Measurements from ENCODE around the gene CARMIL3.

DNA sequence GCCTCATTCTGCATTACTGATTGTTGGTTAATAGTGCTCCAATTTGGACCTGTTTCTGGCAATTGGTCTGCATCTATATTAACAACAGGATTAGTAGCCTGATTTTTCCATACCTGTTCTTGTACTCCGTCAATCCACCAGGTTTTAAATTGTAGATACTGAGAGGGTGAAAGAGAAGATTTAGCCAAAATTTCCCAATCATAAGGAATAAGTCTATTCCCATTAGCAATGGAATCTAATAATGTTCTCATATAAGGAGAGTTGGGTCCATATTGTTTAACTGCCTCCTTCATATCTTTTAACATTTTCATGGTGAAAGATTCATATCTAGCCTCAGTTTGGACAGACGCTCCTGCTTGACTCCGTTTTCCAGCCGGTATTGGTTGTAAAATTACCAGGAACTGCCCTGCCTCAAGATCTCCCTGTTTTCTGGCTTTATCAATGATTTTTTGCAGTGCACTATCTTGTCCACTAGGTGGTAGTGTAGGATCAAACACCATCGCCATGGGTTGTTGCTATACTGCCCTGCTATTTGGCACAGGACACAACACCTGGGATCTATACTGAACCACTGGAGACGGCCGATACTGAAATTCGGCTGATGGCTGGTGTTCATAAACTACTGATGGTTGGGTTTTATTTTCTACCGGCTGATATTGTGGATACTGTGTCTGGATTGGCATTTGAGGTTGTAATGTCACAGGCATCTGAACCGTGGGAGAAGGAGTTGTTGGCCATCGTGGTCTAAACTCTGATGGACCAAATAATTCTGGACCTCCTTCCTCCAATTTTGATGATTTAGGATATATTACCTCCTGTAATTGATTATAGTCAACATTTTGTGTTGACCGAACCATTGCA is 37.9 kb upstream of the CARMIL3 start:
- TF ChIP-seq CTCF (conservative IDR thresholded peaks at IDR 0.05; ENCODE audit: low read depth, low read length) (peak; percentile 83), EZH2phosphoT487 (IDR thresholded peaks at IDR 0.05; ENCODE audit: borderline replicate concordance, low read length) (no peak)
